Activated naive CD4-positive, alpha-beta T cell treated with anti-CD3 and anti-CD28 coated beads, Interleukin-2, amount 50 U/mL, for 24 hours (primary cell): ENCODE measurements around the gene ACTR6.
A peak's percentile ranks its signal among the peaks of the same experiment; 100 is the strongest.
"Not testable (repeated sequence)": the region's sequence is repeated elsewhere in the genome, so short reads cannot be mapped to it uniquely, and the experiment has no call there.

Experiments
- H3K27ac Mint-ChIP-seq: one replicate; pipeline ENCODE4 v1.8.0; 2021; ENCODE audit warnings: mild to moderate bottlenecking, mixed read lengths
- H3K27me3 Mint-ChIP-seq: one replicate; pipeline ENCODE4 v1.8.0; 2021; ENCODE audit warnings: mixed read lengths
- H3K36me3 Mint-ChIP-seq: one replicate; pipeline ENCODE4 v1.8.0; 2021; ENCODE audit warnings: mixed read lengths
- H3K4me1 Mint-ChIP-seq: one replicate; pipeline ENCODE4 v1.8.0; 2021; ENCODE audit warnings: mixed read lengths
- H3K4me3 Mint-ChIP-seq: one replicate; pipeline ENCODE4 v1.8.0; 2021; ENCODE audit warnings: mild to moderate bottlenecking, mixed read lengths
- H3K9me3 Mint-ChIP-seq: one replicate; pipeline ENCODE4 v1.8.0; 2021; ENCODE audit warnings: mixed read lengths

ACTR6 gene

GRCh38 chr12:100170313-100170858 lies 30.2 kb upstream of the ACTR6 start:
- Mint-ChIP-seq H3K36me3 (peaks cover 1% of the 10 kb centered on the region), H3K9me3 (no peaks in the 10 kb centered on the region), H3K4me1 (no peaks in the 10 kb centered on the region), H3K27me3 (no peaks in the 10 kb centered on the region), H3K27ac (no peak overlapping the region), H3K4me3 (no peak overlapping the region)

DNA sequence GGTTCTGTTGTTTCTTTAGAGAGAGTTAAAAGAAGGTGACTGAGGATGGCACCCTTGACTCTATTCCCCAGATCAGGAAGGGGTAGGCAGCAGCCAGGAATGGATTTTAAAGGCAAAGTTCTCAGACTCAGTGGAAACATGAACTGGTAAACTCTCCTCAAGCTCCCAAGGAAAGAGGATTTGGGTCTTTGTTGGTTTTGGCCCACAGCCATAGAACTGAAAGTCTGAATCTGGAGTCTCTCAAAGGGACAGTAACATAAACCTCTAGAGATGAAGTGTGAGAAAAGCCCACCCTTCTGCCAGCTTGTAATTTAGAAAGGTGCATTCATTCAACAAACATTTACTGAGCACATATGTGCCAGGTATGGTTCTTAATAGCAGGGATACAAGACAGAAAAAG lies 29.4 kb upstream of the ACTR6 start:
- Mint-ChIP-seq H3K27ac (no peak overlapping the region), H3K27me3 (no peaks in the 10 kb centered on the region)

GRCh38 chr12:100173111-100173510 lies 27.5 kb upstream of the ACTR6 start:
- H3K4me1 Mint-ChIP-seq = no peaks in the 10 kb centered on the region
- peaks cover 3% of the 10 kb centered on the region for H3K36me3 Mint-ChIP-seq
- H3K4me3 Mint-ChIP-seq = no peak overlapping the region
- no peaks in the 10 kb centered on the region for H3K27me3 Mint-ChIP-seq
- no peak overlapping the region for H3K27ac Mint-ChIP-seq
- no peaks in the 10 kb centered on the region for H3K9me3 Mint-ChIP-seq

More for the DNA sequence above, 29.4 kb upstream of the ACTR6 start:
- H3K4me3 Mint-ChIP-seq = no peak overlapping the region
- peaks cover 1% of the 10 kb centered on the region for H3K36me3 Mint-ChIP-seq
- H3K4me1 Mint-ChIP-seq = no peaks in the 10 kb centered on the region
- no peaks in the 10 kb centered on the region for H3K9me3 Mint-ChIP-seq

DNA sequence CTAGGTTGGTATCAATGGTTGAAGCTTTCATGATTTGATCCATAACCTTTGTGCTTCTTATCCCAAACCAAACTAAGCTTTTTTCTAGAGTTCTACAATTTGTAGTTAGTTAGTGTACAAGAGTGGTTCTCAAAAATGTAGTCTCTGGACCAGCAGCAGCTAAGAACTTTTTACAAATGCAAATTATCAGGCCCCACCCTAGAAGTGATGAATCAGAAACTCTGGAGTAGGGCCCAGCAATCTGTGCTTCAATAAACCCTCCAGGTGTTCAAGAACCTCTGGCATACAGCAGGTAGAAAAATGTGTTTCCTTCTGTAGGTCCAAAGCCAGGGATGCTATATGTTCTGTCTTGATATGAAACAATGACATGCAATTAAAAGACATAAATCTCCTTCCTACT lies 26.1 kb upstream of the ACTR6 start:
- no peak overlapping the region for H3K27ac Mint-ChIP-seq
- H3K9me3 Mint-ChIP-seq = no peaks in the 10 kb centered on the region
- H3K27me3 Mint-ChIP-seq = no peaks in the 10 kb centered on the region
- no peaks in the 10 kb centered on the region for H3K4me1 Mint-ChIP-seq
- peaks cover 7% of the 10 kb centered on the region for H3K36me3 Mint-ChIP-seq
- H3K4me3 Mint-ChIP-seq = no peak overlapping the region

DNA sequence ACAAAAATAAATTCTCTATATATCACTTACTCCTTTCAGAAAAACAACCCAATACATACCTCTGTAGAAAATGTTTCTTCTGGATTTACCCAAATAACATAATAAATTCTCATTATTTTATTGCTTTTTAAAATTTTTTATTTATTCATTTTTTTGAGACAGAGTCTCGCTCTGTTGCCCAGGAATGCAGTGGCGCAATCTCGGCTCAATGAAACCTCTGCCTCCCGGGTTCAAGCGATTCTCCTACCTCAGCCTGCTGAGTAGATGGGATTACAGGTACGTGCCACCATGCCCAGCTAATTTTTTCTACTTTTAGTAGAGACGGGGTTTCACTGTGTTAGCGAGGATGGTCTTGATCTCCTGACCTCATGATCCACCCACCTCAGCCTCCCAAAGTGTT lies 24.1 kb upstream of the ACTR6 start:
- not testable (repeated sequence) for H3K4me3 Mint-ChIP-seq, H3K9me3 Mint-ChIP-seq, H3K4me1 Mint-ChIP-seq, H3K27ac Mint-ChIP-seq, H3K27me3 Mint-ChIP-seq
- H3K36me3 Mint-ChIP-seq = peaks cover 14% of the 10 kb centered on the region

GRCh38 chr12:100179252-100179651 lies 21.4 kb upstream of the ACTR6 start:
- Mint-ChIP-seq H3K27ac (peak overlapping the region; percentile 20), H3K9me3 (no peaks in the 10 kb centered on the region), H3K4me3 (no peak overlapping the region), H3K27me3 (no peaks in the 10 kb centered on the region), H3K4me1 (no peaks in the 10 kb centered on the region), H3K36me3 (peaks cover 16% of the 10 kb centered on the region)

DNA sequence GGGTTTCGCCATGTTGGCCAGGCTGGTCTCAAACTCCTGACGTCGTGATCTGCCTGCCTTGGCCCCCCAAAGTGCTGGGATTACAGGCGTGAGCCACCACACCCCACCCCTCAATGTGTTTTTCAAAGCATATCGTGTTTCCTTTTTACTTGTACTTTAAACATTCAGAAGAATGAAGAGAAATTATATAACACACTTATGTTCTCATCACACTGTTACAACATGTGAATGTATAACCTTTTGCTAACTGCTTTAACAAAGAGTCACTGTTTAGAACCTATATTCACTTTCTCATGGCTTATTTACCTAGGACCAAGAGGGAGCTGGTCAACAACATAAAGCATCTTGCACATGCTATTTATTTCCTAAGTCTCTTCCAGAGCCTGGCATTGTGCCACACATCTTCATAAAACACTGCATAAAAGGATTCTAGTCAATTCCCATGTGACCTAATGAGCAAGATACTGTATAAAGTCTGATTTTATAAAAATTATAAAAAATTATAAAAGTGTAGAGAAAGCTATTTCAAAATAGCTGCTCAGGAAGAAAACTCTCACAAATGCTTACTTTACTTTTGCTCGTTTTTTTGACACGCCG lies 16.0 kb upstream of the ACTR6 start:
- Mint-ChIP-seq H3K27me3 (no peaks in the 10 kb centered on the region), H3K4me3 (no peak overlapping the region)

DNA sequence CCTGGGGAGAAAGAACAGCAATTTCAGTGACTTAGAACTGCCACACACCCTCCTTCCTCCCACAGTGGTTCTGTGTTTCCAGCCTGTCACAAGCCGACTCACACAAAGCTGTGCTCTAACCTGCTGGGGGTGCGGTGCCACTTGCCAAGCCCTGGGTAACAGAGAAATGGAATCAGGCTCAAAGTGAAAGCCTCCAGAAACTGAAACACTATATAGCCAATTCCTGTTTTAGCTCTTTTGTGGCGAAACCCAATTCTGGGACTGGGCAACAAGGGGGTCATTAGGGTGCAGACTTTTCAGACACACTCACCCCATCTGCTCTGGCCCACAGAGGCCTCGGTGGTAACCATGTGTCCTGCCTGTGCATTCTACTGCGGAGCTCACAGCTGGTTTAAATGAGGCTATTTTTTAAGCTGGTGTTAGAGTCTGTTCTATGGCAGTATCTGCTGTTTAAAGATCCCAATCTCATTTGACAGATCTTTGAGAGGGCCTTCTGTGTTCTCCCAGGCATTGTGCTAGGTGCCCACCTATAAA lies 15.2 kb upstream of the ACTR6 start:
- H3K27ac Mint-ChIP-seq = no peak overlapping the region

More for the DNA sequence above, 16.0 kb upstream of the ACTR6 start:
- Mint-ChIP-seq H3K4me1 (no peaks in the 10 kb centered on the region), H3K36me3 (peaks cover 10% of the 10 kb centered on the region), H3K9me3 (no peaks in the 10 kb centered on the region), H3K27ac (no peak overlapping the region)

DNA sequence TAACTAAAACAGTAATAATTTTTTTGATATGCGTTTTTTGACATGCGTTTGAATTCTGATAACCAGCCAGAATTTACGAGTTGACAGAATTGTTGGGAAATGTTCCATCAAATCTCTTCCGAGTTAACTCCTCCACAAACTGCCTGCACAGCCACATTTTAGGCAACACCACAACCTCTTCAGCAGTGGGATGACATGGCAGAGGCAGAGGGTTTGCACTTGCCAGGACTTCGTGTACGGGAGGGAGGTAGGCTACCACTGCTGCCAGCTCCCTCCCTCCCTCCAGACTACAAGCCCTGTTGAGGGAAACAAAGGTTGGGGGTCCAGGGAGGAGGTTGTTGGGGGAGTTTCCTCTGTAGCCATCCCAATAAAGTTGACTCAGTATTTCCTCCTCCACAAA lies 14.5 kb upstream of the ACTR6 start:
- Mint-ChIP-seq H3K9me3 (no peaks in the 10 kb centered on the region), H3K4me3 (no peak overlapping the region), H3K27me3 (no peaks in the 10 kb centered on the region), H3K27ac (no peak overlapping the region), H3K4me1 (no peaks in the 10 kb centered on the region), H3K36me3 (peaks cover 8% of the 10 kb centered on the region)

More for the DNA sequence above, 15.2 kb upstream of the ACTR6 start:
- Mint-ChIP-seq H3K27me3 (no peaks in the 10 kb centered on the region), H3K4me1 (no peaks in the 10 kb centered on the region), H3K36me3 (peaks cover 12% of the 10 kb centered on the region), H3K4me3 (no peak overlapping the region), H3K9me3 (no peaks in the 10 kb centered on the region)

DNA sequence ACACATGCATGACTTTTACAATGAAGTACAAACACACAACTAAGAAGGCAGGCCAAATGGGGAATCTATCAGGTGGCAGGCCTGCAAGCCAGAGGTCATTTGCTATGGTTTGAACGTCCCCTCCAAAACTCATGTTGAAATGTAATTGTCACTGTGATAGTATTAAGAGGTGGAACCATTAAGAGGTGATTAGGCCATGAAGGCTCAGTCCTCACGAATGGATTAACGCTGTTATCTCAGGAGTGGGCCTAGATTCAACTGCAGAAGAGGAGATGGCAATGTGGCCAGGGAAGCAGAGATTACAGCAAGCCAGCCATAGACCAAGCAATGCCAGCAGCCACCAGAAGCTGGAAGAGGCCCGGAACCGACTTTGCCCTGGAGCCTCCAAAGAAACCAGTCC lies 13.5 kb upstream of the ACTR6 start:
- Mint-ChIP-seq H3K27me3 (no peaks in the 10 kb centered on the region), H3K27ac (no peak overlapping the region)

GRCh38 chr12:100187857-100188519 lies 12.6 kb upstream of the ACTR6 start:
- no peaks in the 10 kb centered on the region for H3K27me3 Mint-ChIP-seq
- no peaks in the 10 kb centered on the region for H3K4me1 Mint-ChIP-seq
- no peak overlapping the region for H3K27ac Mint-ChIP-seq
- H3K9me3 Mint-ChIP-seq = no peaks in the 10 kb centered on the region
- H3K4me3 Mint-ChIP-seq = no peak overlapping the region
- peaks cover 3% of the 10 kb centered on the region for H3K36me3 Mint-ChIP-seq

More for the DNA sequence above, 13.5 kb upstream of the ACTR6 start:
- H3K4me3 Mint-ChIP-seq = no peak overlapping the region
- H3K4me1 Mint-ChIP-seq = no peaks in the 10 kb centered on the region
- H3K9me3 Mint-ChIP-seq = no peaks in the 10 kb centered on the region
- peaks cover 5% of the 10 kb centered on the region for H3K36me3 Mint-ChIP-seq

DNA sequence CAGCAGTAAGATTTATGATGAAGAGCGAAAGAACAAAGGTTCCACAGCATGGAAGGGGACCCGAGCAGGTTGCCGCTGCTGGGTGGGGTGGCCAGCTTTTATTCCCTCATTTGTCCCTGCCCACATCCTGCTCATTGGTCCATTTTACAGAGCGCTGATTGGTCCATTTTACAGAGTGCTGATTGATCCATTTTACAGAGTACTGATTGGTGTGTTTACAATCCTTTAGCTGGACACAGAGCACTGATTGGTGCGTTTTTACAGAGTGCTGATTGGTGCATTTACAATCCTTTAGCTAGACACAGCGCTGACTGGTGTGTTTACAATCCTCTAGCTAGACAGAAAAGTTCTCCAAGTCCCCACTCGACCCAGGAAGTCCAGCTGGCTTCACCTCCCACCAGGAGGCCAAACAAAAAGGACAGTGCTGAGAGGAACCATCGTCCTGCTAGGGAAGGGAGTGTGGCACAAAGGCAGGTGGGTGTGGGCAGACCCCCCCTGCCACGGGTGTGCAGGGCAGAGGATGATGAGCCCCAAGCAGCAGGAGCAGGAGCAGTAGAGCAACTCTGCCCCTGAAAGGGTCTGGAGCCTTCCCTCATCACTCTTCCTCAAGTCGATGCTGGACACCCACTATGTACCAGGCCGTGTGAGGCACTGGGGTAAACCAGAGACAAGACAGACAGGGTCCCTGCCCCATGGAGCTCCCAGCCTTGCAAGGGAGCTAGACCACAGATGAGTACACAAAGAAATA lies 11.6 kb upstream of the ACTR6 start:
- H3K4me3 Mint-ChIP-seq, H3K27ac Mint-ChIP-seq, H3K36me3 Mint-ChIP-seq, H3K4me1 Mint-ChIP-seq, H3K9me3 Mint-ChIP-seq, H3K27me3 Mint-ChIP-seq: not testable (repeated sequence)

GRCh38 chr12:100189636-100190394 lies 10.8 kb upstream of the ACTR6 start:
- Mint-ChIP-seq H3K27ac (no peak overlapping the region), H3K4me1 (no peaks in the 10 kb centered on the region), H3K9me3 (no peaks in the 10 kb centered on the region), H3K36me3 (peaks cover 3% of the 10 kb centered on the region), H3K4me3 (no peak overlapping the region), H3K27me3 (no peaks in the 10 kb centered on the region)

DNA sequence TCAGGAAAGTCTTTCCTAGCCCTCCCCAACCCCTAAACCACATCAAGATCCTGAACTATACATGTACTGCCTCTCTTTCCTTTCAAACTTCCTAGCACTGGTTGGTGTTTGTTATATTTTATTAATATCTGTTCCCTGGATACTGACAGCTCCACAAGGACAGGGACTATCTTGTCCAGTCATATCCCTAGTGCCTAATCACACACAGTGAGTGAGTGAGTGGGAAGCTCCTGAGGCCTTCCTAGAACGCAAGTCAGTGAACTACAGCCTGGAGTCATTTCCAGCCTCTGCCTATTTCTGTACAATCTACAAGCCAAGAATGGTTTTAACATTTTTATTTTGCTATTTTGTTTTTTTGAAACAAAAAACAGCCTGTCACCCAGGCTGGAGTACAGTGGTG lies 7.5 kb upstream of the ACTR6 start:
- Mint-ChIP-seq H3K36me3 (peaks cover 6% of the 10 kb centered on the region), H3K9me3 (no peaks in the 10 kb centered on the region), H3K27me3 (no peaks in the 10 kb centered on the region), H3K27ac (no peak overlapping the region), H3K4me1 (peaks cover 4% of the 10 kb centered on the region), H3K4me3 (no peak overlapping the region)

DNA sequence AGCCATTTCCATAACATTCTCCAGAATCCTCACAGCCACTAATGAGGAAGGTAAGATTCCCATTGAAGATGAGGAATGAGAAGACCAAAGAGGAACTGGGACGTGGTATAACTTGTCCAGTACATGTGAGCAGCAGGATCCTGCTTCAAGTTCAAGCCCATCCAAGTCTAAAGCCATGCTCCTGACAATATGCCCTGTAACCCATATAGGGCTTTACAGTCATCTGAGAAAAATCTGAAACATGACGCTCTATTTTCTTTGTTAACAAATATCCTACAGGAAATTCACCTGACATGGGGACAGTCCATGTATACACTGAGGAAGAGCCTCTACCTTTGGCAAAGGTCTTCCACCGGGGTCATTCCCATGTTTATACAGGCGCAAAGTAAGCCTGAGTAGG lies 3.1 kb upstream of the ACTR6 start:
- Mint-ChIP-seq H3K27me3 (no peaks in the 10 kb centered on the region), H3K4me1 (peaks cover 29% of the 10 kb centered on the region), H3K9me3 (no peaks in the 10 kb centered on the region), H3K4me3 (no peak overlapping the region), H3K36me3 (peaks cover 3% of the 10 kb centered on the region), H3K27ac (no peak overlapping the region)
